Endothelial cell of umbilical vein (primary cell): ENCODE results near the gene TRAPPC6A. TPM values are rescaled to one million over a fixed set of nuclear protein-coding genes. Genes with fewer than 3 reads are reported as not detected.

Source experiments
- BruUV-seq: library from RNA; stranded (reverse); fragments of 400-500 nt; replicated peaks from 2 replicates; lab custom pipeline; 2021; lab: Mats Ljungman, UMichigan
- CTCF ChIA-PET: fragments of 300-600, 350-600 bp; sonication (Branson Sonifier 250); formaldehyde crosslinking; loops from one replicate; lab custom pipeline; 2021; ENCODE audit warnings: antibody characterized with exemption, inconsistent platforms; lab: Charles Lee
- POLR2A ChIA-PET: fragments of 300-600, 350-600 bp; sonication (Branson Sonifier 250); formaldehyde crosslinking; loops from one replicate; lab custom pipeline; 2021; ENCODE audit warnings: antibody characterized with exemption, inconsistent platforms; lab: Charles Lee
- DNase-seq: peaks from one replicate; pipeline ENCODE4 v3.0.0-alpha.2; 2011; ENCODE audit warnings: low read depth, low spot score
- FAIRE-seq: peaks from 2 replicates; lab custom pipeline; 2011; peaks lifted over from hg19 to GRCh38; lab: Jason Lieb, UNC
- H2AFZ ChIP-seq: 2 replicates; pipeline ENCODE4 v1.6.0; 2012; ENCODE audit warnings: low read depth, low read length, control low read depth, inconsistent platforms
- H3K27ac ChIP-seq: 2 replicates; pipeline ENCODE4 v1.5.1; 2011; ENCODE audit warnings: low read depth, mild to moderate bottlenecking, control low read depth, low read length, moderate library complexity; ENCODE audit not compliant: insufficient read depth
- H3K27me3 ChIP-seq, 2 experiments: 2 replicates each; pipeline versions ENCODE4 v1.6.0 to v1.6.1; 2011; ENCODE audit warnings: low read length in 2 of 2, mixed read lengths in 1 of 2; ENCODE audit not compliant: control insufficient read depth in 2 of 2, insufficient read depth in 2 of 2
- H3K36me3 ChIP-seq, 2 experiments: 2 replicates in 1 of 2; 3 replicates in 1 of 2; pipeline ENCODE4 v1.5.1; 2011; ENCODE audit warnings: low read length in 2 of 2, mild to moderate bottlenecking in 1 of 2, moderate library complexity in 1 of 2; ENCODE audit not compliant: control insufficient read depth in 2 of 2, insufficient read depth in 2 of 2; ENCODE audit errors: extremely low read depth in 1 of 2
- H3K4me1 ChIP-seq: 3 replicates; pipeline ENCODE4 v1.5.1; 2011; ENCODE audit warnings: mild to moderate bottlenecking, low read length; ENCODE audit not compliant: control insufficient read depth, insufficient read depth; ENCODE audit errors: extremely low read depth
- H3K4me2 ChIP-seq: 2 replicates; pipeline ENCODE4 v1.6.1; 2011; ENCODE audit warnings: low read length, control low read depth, mixed read lengths; ENCODE audit not compliant: insufficient read depth
- H3K4me3 ChIP-seq, 3 experiments: fragments of 200-600 bp in 1 of 3; sonication (generic), shearing (Covaris generic) in 1 of 3; replicated peaks in 1 of 3; 2 replicates each; pipeline ENCODE4 v1.5.1; 2011 to 2016; ENCODE audit warnings: control low read depth in 3 of 3, low read length in 3 of 3, mild to moderate bottlenecking in 2 of 3, inconsistent platforms in 1 of 3, low read depth in 1 of 3, moderate library complexity in 1 of 3; ENCODE audit not compliant: insufficient read depth in 1 of 3
- H3K79me2 ChIP-seq: 2 replicates; pipeline ENCODE4 v1.6.0; 2012; ENCODE audit warnings: low read length, inconsistent platforms; ENCODE audit not compliant: control insufficient read depth, insufficient read depth
- H3K9ac ChIP-seq: replicated peaks from 2 replicates; pipeline ENCODE3; 2011; ENCODE audit warnings: low read length, control low read depth; ENCODE audit not compliant: insufficient read depth; ENCODE audit errors: extremely low read depth
- H3K9me1 ChIP-seq: replicated peaks from 3 replicates; pipeline ENCODE4 v1.6.0; 2011; ENCODE audit warnings: mild to moderate bottlenecking, low read length; ENCODE audit not compliant: control insufficient read depth, insufficient read depth; ENCODE audit errors: extremely low read depth
- H3K9me3 ChIP-seq: replicated peaks from 2 replicates; pipeline ENCODE4 v1.5.1; 2012; ENCODE audit warnings: low read length, inconsistent platforms; ENCODE audit not compliant: control insufficient read depth, insufficient read depth
- H4K20me1 ChIP-seq: replicated peaks from 2 replicates; pipeline ENCODE3; 2011; ENCODE audit warnings: mild to moderate bottlenecking, low read length; ENCODE audit not compliant: control insufficient read depth, insufficient read depth; ENCODE audit errors: extremely low read depth
- CTCF ChIP-seq, 2 donors: IDR thresholded peaks; 1 replicate in 1 of 2; 2 replicates in 1 of 2; pipeline ENCODE4 v1.5.1; 2011; ENCODE audit warnings: low read length in 2 of 2, mild to moderate bottlenecking in 2 of 2, moderate library complexity in 2 of 2, control low read depth in 1 of 2, inconsistent platforms in 1 of 2, low read depth in 1 of 2; ENCODE audit not compliant: insufficient read depth in 1 of 2; ENCODE audit errors: extremely low read depth in 1 of 2
- EZH2 ChIP-seq: IDR thresholded peaks from 2 replicates; pipeline ENCODE4 v1.6.1; 2012; ENCODE audit warnings: borderline replicate concordance, low read depth, mild to moderate bottlenecking, moderate library complexity, low read length, inconsistent platforms; ENCODE audit not compliant: severe bottlenecking
- GATA2 ChIP-seq: IDR thresholded peaks from 2 replicates; pipeline ENCODE4 v1.7.0; 2011; ENCODE audit warnings: low read depth, mild to moderate bottlenecking, moderate library complexity, mixed read lengths, low read length; ENCODE audit not compliant: insufficient read length, insufficient read depth
- MAX ChIP-seq: IDR thresholded peaks from 2 replicates; pipeline ENCODE4 v1.6.1; 2011; ENCODE audit not compliant: insufficient read depth, insufficient read length
- POLR2AphosphoS5 ChIP-seq: IDR thresholded peaks from 2 replicates; pipeline ENCODE4 v1.6.1; 2012; ENCODE audit warnings: low read depth, mild to moderate bottlenecking, control low read depth, low read length, moderate library complexity; ENCODE audit not compliant: insufficient read depth
- dilution Hi-C: fragments of 300-500 bp; cut with MboI; formaldehyde crosslinking; loops from one replicate; pipeline ENCODE4 v1.15.0; 2019; ENCODE audit warnings: low sequenced_read_pairs; ENCODE audit not compliant: extremely low pct_ligation_motif_present
- intact Hi-C: fragments of 100-400 bp; cut with micrococcal nuclease; formaldehyde crosslinking; loops from one replicate; pipeline ENCODE4 v1.10.0; 2022
- polyA plus RNA-seq, 4 experiments: library from polyadenylated mRNA; depleted of rRNA in 3 of 4; stranded (reverse) in 3 of 4; unstranded in 1 of 4; fragments of >200 nt; gene quantifications; 2 replicates each; pipeline versions ENCODE4 v1.2.1 to v1.2.3, GENCODE V29; 2011 to 2012; ENCODE audit warnings: missing spikeins in 1 of 4
- total RNA-seq: library from RNA; stranded (reverse); gene quantifications from 2 replicates; pipeline ENCODE4 v1.2.3, GENCODE V29; 2021

The TRAPPC6A gene
- total and polyA plus RNA-seq, 2 donors (not counting 3 experiments of a cell fraction or from before 2014, with no cell fraction given): 18.1 to 45.4 TPM

DNA sequence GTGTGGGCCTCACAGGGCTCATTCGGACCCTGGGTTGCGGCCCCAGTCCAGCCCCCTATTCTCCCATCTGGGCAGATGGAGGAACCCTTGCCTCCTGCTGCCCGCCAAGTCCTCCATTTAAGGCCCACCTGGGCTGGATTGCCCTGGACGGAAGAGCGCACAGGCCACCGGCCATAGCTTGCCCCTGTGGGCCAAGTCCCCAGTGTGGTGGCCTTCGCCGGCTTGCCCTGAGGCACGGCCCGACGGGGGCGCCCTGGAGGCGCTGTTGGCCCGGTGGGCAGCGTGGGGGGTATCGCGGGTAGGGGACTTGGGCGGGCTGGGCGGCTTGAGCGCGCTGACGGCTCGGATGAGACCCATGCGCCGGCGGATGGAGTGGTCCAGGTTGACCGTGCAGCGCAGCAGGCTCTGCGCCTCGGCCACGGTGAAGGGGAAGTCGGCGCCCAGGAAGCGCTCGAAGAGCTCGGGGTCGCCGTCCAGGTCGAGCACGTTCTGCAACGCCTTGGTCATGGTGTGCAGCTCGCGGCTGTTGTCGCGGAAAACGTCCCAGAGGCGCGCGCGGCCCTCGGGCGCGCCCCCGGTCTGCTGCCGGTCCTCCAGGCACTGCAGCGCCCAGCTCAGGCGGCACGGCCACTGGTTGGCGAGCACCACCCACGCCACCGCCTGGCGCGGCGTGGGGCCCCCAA lies 26.1 kb downstream of the TRAPPC6A start:
- Histone ChIP-seq H3K27me3 (peaks cover 6 to 15% of the 10 kb centered on the region in 2 experiments), H2AFZ (no peak overlapping the region), H3K27ac (no peak overlapping the region), H4K20me1 (no peaks in the 10 kb centered on the region), H3K4me1 (peaks cover 18% of the 10 kb centered on the region), H3K4me3 (no peak overlapping the region), H3K9ac (no peak overlapping the region), H3K4me2 (no peak overlapping the region), H3K36me3 (no peaks in the 10 kb centered on the region), H3K79me2 (no peaks in the 10 kb centered on the region), H3K9me1 (no peaks in the 10 kb centered on the region), H3K9me3 (no peaks in the 10 kb centered on the region)
- DNase-seq: no peak
- POLR2A ChIA-PET: no interaction called here
- FAIRE-seq: no peak
- BruUV-seq: no TSS peak
- intact Hi-C loops: no loop called here
- dilution Hi-C loops: no loop called here
- peak in 1 of 2 donors; percentile 10 for TF ChIP-seq CTCF (IDR thresholded peaks at IDR 0.05; ENCODE audit: extremely low read depth in 1 of 2, insufficient read depth in 1 of 2, low read depth in 1 of 2, low read length in 2 of 2)
- TF ChIP-seq MAX: no peak
- no peak for TF ChIP-seq POLR2AphosphoS5
- TF ChIP-seq EZH2: no peak
- no peak for TF ChIP-seq GATA2
- CTCF ChIA-PET: interaction anchor here (0.8 to 1.3 kb wide), 3 partner anchors 13 to 27 kb away, joined by 3 to 5 read pairs (median 4); partner anchors contain the start of gene BLOC1S3
